SK-N-SH treated with all-trans-retinoic acid at 6 μM for 48 hours (cell line): Measurements from ENCODE around the gene RPL27A.

Experiments used
- ATAC-seq: fragments of 200-7000 bp; cut with Tn5 transposase; 3 replicates; pipeline ENCODE4 v1.9.1; 2020; ENCODE audit warnings: mild to moderate bottlenecking, moderate library complexity
- ARNTL ChIP-seq: fragments of 450-650 bp; formaldehyde crosslinking; IDR thresholded peaks from 2 replicates; pipeline ENCODE4 v1.5.0; 2020; ENCODE audit warnings: low read depth, mild to moderate bottlenecking, moderate library complexity, borderline replicate concordance
- BACH2 ChIP-seq: fragments of 250-450 bp; sonication (Bioruptor Pico); IDR thresholded peaks from 2 replicates; pipeline ENCODE4 v1.9.0; 2021; ENCODE audit warnings: mild to moderate bottlenecking, borderline replicate concordance
- CREB5 ChIP-seq: fragments of 250-450 bp; sonication (Bioruptor Pico); IDR thresholded peaks from 2 replicates; pipeline ENCODE4 v1.5.1; 2020; ENCODE audit warnings: low read depth, mild to moderate bottlenecking, moderate library complexity
- CSRNP3 ChIP-seq: fragments of 250-450 bp; sonication (Bioruptor Pico); IDR thresholded peaks from 2 replicates; pipeline ENCODE4 v1.5.1; 2021; ENCODE audit warnings: mild to moderate bottlenecking, moderate library complexity
- ESRRG ChIP-seq: fragments of 250-450 bp; sonication (Bioruptor Pico); IDR thresholded peaks from 2 replicates; pipeline ENCODE4 v1.6.1; 2021; ENCODE audit warnings: mild to moderate bottlenecking
- GLIS3 ChIP-seq: fragments of 250-450 bp; sonication (Bioruptor Pico); IDR thresholded peaks from 2 replicates; pipeline ENCODE4 v1.5.0; 2020; ENCODE audit warnings: mild to moderate bottlenecking, moderate library complexity
- ISL1 ChIP-seq: fragments of 250-450 bp; sonication (Bioruptor Pico); IDR thresholded peaks from 2 replicates; pipeline ENCODE4 v2.1.2; 2022; ENCODE audit warnings: mild to moderate bottlenecking, moderate library complexity
- OSR1 ChIP-seq: fragments of 250-450 bp; sonication (Bioruptor Pico); IDR thresholded peaks from 2 replicates; pipeline ENCODE4 v1.8.0; 2022; ENCODE audit warnings: moderate library complexity, mild to moderate bottlenecking, inconsistent platforms
- RARB ChIP-seq: fragments of 250-450 bp; sonication (Bioruptor Pico); IDR thresholded peaks from 2 replicates; pipeline ENCODE4 v1.8.0; 2021; ENCODE audit warnings: mild to moderate bottlenecking, moderate library complexity
- SNAI2 ChIP-seq: fragments of 250-450 bp; sonication (Bioruptor Pico); IDR thresholded peaks from 2 replicates; pipeline ENCODE4 v1.5.0; 2020; ENCODE audit warnings: mild to moderate bottlenecking, moderate library complexity
- TCF4 ChIP-seq: fragments of 250-450 bp; sonication (Bioruptor Pico); IDR thresholded peaks from 2 replicates; pipeline ENCODE4 v1.8.0; 2021; ENCODE audit warnings: mild to moderate bottlenecking, moderate library complexity, borderline replicate concordance
- ZC3H10 ChIP-seq: fragments of 250-450 bp; sonication (Bioruptor Pico); IDR thresholded peaks from 2 replicates; pipeline ENCODE4 v1.5.1; 2021; ENCODE audit warnings: mild to moderate bottlenecking, moderate library complexity
- ZFP3 ChIP-seq: fragments of 250-450 bp; sonication (Bioruptor Pico); IDR thresholded peaks from 2 replicates; pipeline ENCODE4 v1.5.0; 2020; ENCODE audit warnings: mild to moderate bottlenecking, moderate library complexity
- ZFP30 ChIP-seq: fragments of 450-650 bp; formaldehyde crosslinking; IDR thresholded peaks from 2 replicates; pipeline ENCODE4 v1.5.0; 2022; ENCODE audit warnings: mild to moderate bottlenecking, moderate library complexity
- ZNF565 ChIP-seq: fragments of 450-650 bp; formaldehyde crosslinking; conservative IDR thresholded peaks from 2 replicates; pipeline ENCODE4 v1.5.0; 2020; ENCODE audit warnings: low read depth, mild to moderate bottlenecking, moderate library complexity
- ZNF8 ChIP-seq: fragments of 450-650 bp; formaldehyde crosslinking; IDR thresholded peaks from 2 replicates; pipeline ENCODE4 v1.5.0; 2020; ENCODE audit warnings: mild to moderate bottlenecking, moderate library complexity
- TF ChIP-seq, protein P1 (sequence below): fragments of 250-450 bp; sonication (Bioruptor Pico); IDR thresholded peaks from 2 replicates; pipeline ENCODE4 v1.5.0; 2020; ENCODE audit warnings: mild to moderate bottlenecking, moderate library complexity
- TF ChIP-seq, protein P2 (sequence below): fragments of 250-450 bp; sonication (Bioruptor Pico); IDR thresholded peaks from 2 replicates; pipeline ENCODE4 v1.8.0; 2021; ENCODE audit warnings: low read depth, mild to moderate bottlenecking, moderate library complexity, borderline replicate concordance

The RPL27A gene

DNA sequence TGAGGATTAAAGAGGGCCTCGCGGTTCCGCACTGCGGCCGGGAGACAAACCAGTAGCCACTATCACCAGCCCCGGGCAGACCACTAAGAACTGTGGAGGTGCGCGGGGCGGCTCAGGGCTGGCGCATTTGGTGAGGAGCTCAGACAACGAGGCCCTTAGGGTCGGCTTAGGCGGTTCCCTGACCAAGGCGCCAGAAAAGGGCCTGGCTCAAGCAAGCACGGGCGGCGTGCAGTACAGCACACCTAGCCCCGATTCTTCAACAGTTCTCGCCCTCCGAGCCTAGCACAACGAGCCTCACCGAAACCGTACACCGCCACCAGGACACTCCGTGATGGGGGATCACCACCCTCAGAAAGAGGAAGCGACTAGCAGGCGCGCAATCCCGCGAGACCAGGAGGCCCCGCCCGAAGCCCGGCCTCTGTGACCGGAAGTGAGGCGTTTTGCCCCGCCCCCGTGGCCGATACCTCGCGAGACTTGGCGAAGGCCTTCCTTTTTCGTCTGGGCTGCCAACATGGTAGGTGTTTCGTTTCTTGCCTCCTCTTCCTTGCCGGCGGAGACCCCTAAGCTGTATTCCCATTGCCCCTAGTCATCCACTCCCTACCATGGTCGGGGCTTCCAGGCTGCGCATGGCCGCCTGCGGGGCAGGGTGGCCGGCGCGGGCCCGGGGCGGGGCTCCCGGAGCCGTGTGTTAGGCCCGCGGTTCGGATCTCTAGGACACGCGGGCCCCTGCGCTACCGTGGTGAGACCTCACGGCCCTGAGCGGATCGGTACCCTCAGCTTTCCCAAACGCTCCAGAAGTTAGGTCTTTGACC lies at the start of gene RPL27A, which contains the start of gene TRIM66:
Gene RPL27A (plus strand): TSS at position 490 of the 812 bp plus-strand sequence. CDS start 22 bp downstream, at position 512.
Gene TRIM66 (minus strand): TSS at position 363 of the 812 bp plus-strand sequence. CDS start 10,391 bp downstream, outside the sequence.
- TF ChIP-seq ZFP3 = 0 out of 2 replicates have a peak, but pooled peaks have one; percentile 41
- 0 out of 2 replicates have a peak, but pooled peaks have one; percentile 10 for TF ChIP-seq ESRRG (CRISPR knock-in tag)
- TF ChIP-seq, protein P1, sequence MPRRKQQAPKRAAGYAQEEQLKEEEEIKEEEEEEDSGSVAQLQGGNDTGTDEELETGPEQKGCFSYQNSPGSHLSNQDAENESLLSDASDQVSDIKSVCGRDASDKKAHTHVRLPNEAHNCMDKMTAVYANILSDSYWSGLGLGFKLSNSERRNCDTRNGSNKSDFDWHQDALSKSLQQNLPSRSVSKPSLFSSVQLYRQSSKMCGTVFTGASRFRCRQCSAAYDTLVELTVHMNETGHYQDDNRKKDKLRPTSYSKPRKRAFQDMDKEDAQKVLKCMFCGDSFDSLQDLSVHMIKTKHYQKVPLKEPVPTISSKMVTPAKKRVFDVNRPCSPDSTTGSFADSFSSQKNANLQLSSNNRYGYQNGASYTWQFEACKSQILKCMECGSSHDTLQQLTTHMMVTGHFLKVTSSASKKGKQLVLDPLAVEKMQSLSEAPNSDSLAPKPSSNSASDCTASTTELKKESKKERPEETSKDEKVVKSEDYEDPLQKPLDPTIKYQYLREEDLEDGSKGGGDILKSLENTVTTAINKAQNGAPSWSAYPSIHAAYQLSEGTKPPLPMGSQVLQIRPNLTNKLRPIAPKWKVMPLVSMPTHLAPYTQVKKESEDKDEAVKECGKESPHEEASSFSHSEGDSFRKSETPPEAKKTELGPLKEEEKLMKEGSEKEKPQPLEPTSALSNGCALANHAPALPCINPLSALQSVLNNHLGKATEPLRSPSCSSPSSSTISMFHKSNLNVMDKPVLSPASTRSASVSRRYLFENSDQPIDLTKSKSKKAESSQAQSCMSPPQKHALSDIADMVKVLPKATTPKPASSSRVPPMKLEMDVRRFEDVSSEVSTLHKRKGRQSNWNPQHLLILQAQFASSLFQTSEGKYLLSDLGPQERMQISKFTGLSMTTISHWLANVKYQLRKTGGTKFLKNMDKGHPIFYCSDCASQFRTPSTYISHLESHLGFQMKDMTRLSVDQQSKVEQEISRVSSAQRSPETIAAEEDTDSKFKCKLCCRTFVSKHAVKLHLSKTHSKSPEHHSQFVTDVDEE (CRISPR knock-in tag) = no peak

GRCh38 chr11:8634498-8634897 lies 48.1 kb upstream of the RPL27A start:
- ATAC-seq = no peak
- no peak for TF ChIP-seq SNAI2
- TF ChIP-seq ZFP3 = no peak
- TF ChIP-seq ZNF565 (CRISPR knock-in tag) = no peak
- no peak for TF ChIP-seq ARNTL (CRISPR knock-in tag)
- TF ChIP-seq GLIS3 (CRISPR knock-in tag) = no peak
- no peak for TF ChIP-seq RARB (CRISPR knock-in tag)
- no peak for TF ChIP-seq ZC3H10
- no peak for TF ChIP-seq ZFP30
- TF ChIP-seq ISL1 (CRISPR knock-in tag) = no peak
- no peak for TF ChIP-seq CSRNP3 (CRISPR knock-in tag)
- no peak for TF ChIP-seq CREB5 (CRISPR knock-in tag)
- TF ChIP-seq ESRRG (CRISPR knock-in tag) = no peak
- no peak for TF ChIP-seq OSR1 (CRISPR knock-in tag)
- no peak for TF ChIP-seq ZNF8
- no peak for TF ChIP-seq BACH2 (CRISPR knock-in tag)

More for the DNA sequence above, at the start of gene RPL27A, which contains the start of gene TRIM66:
- ATAC-seq = peak; percentile 97

DNA sequence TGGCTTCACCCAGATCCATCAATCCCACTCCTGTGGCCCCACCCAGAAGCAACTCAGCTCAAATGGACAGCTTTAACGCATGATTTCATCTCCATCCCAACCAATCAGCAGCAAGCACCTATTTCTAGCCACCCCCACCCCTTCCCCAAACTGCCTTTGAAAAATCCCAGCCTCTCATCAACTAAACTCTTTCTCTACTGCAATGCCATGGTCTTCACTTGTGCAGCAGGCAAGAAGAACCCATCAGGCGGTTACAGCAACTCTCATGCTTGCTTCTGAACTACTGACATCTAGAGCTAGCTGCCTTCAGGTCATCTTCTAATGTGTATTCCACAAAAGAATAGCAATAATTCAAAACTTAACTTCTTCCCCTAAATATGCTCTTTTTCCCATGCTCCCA lies 46.5 kb upstream of the RPL27A start:
- no peak for TF ChIP-seq TCF4
- TF ChIP-seq, protein P2, sequence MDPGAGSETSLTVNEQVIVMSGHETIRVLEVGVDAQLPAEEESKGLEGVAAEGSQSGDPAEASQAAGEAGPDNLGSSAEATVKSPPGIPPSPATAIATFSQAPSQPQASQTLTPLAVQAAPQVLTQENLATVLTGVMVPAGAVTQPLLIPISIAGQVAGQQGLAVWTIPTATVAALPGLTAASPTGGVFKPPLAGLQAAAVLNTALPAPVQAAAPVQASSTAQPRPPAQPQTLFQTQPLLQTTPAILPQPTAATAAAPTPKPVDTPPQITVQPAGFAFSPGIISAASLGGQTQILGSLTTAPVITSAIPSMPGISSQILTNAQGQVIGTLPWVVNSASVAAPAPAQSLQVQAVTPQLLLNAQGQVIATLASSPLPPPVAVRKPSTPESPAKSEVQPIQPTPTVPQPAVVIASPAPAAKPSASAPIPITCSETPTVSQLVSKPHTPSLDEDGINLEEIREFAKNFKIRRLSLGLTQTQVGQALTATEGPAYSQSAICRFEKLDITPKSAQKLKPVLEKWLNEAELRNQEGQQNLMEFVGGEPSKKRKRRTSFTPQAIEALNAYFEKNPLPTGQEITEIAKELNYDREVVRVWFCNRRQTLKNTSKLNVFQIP (CRISPR knock-in tag) = no peak
- no peak for TF ChIP-seq CREB5 (CRISPR knock-in tag)
- no peak for ATAC-seq

DNA sequence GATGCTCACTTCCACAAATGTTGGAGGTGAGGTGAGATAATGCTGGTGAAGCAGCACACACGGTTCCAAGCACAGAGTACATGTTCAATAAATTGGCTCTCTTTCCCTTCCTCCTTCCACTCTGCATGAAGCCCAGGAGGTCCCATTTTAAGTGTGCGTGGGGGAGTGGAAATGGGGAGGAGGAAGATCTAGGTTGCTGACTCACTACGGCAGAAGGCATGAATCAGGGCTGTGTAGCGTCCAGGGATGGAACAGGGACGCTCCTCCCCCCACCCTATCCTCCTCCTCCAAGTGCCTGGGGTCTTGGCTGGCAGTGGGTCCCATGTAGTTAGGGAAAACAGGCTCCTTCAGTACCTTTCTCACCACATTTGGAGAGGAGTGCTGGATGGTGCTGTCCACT lies 44.3 kb upstream of the RPL27A start:
- ATAC-seq = no peak
- TF ChIP-seq ZFP30 (no peak), ARNTL (CRISPR knock-in tag) (no peak), RARB (CRISPR knock-in tag) (no peak), TCF4 (no peak)
